A549 treated with Hydrocortisone at 1 μM for 4 hours (cell line): ENCODE results near the gene SELENOS. TPM values are rescaled to one million over a fixed set of nuclear protein-coding genes. Genes with fewer than 3 reads are reported as not detected.

Source experiments
- total RNA-seq: library from RNA; stranded (reverse); fragments of 200-300 nt; extraction: Qiagen RNA extraction; gene quantifications from 5 replicates; pipeline ENCODE4 v1.2.3, GENCODE V29; 2022

SELENOS gene, protein sequence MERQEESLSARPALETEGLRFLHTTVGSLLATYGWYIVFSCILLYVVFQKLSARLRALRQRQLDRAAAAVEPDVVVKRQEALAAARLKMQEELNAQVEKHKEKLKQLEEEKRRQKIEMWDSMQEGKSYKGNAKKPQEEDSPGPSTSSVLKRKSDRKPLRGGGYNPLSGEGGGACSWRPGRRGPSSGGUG
- 165 to 175 TPM (median 168 TPM) in 5 replicates for total RNA-seq

DNA sequence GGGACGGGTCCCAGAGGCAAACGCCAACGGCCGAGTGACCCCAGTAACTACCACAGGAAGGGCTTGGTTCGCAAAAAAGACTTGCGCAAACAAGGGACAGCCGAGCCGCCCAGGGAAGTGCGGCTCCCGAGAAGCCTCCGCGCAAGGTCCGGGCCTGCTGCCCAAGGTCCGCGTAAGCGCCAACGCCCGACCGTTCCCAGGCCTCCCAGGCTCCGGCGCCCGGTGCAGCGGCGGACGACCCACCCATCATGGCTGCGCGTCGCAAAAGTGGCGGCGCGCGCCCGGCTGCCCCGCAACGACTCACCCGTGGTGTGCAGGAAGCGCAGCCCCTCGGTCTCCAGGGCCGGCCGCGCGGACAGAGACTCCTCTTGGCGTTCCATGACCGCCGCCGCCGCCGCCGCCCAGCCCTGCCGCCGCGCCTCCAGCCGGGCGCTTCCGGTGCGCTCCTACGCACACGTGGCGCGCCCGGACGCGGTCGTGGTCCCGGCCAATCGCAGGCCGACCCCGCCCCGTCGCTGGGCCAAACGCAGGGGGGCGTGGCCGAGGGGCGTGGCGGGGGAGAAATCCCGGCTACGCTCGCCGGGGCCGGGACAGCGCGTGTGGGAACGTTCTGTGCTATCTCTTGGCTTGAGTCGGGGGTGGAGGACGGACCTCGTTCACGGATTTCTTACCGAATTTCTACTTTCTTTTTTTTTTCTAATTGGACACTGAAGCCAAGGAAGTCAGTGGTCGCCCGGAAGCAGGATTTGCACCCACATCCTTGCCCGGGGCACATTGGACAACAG lies at the start of gene SELENOS:
SELENOS (minus strand) TSS at position 448 of the 785 bp plus-strand sequence; CDS start at position 380, 68 bp downstream.

DNA sequence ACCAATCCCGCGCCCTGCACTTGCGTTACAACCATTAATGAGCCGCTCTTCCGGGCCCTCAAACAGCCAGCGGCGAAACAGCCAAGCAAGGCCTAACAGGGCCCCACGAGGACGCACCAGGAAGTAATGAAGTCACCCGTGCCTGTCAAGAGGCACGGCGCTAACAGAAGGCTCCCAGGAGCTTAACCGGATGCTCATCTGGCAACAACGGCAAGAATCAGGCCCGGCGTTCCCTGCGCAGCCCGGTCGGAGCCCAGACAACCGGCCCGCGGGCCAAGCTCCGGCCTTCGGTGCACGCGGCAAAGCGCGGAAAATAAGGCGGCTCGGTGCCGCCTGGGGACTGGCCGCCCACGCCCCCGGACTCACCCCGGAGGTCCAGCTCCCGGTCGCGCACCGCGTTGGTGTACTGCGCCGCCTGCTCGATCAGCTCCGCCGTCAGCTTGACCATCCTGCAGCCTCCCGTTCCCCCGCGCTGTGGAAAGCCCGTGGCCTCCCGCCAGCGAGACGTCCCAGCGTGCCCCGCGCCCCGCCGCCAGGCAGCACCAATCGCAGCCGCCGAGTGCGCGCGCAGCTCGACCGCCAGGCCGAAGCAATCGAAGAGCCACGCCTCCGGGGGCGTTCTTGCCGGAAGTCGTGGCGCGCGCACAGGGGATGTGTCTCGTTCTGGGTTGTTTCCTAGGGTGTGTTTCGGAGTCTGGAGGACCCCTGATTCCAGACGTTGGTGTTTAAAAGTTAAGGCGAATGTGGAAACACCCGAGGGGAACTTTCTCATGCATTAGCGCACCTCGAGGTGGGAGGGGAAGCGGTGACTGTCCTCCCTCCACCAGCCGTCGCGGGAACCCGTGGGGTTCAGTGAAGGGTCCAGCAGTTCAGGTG lies 17.7 kb upstream of the SELENOS start, which contains the start of gene SNRPA1:
SNRPA1 (minus strand) TSS at position 518 of the 876 bp plus-strand sequence; CDS start at position 448, 70 bp downstream.

DNA sequence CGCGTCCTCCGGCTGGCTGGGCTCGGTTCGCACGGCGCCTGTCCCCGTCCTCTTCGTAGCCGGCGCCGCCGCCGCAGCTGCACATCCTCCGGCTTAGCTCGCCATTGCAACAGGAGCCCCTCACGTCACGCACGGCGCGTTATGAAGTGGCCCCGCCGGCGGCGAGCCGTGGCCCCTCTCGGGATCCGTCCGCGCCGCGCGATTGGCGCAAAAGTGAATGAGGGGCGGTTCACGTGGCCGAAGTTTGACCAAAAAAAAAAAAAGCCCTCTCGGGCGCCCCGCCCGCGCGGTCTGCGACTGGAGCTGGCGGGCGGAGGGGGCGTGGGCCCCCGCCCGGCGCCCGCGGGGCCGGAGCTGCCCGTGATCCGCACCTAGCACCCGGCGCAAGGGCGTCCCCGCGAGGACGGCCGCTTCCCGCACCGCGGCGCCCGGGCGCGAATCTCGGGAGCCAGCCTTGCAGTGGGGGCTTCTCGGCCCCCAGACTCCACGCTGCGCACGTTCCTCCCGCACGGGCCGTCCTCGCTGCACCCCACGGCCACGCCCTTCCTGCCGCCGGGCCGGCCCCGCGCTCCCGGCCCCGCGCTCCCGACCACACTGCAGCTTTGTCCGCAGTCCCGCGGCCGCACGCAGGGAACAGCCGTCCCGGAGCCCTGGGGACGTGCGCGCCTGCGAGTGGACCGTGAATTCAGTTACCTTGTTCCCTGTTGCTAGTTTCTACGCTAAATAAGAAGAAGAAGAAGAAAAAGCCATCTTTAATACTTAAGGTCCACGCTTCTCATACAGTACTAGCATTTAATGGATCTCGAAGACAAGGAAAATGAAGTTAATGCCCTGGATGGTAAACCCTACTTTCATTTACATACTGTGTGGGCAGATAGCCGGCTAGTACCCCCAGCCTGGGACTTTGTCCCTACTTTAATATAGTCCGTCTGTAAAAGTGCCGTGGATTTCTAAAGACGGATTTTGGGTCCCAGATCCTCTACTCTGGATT lies 25.2 kb downstream of the SELENOS start, which contains the start of gene CHSY1:
CHSY1 (minus strand) TSS at position 219 of the 991 bp plus-strand sequence. CDS start 592 bp downstream, outside the sequence.

Other genes with a start within 250 kb of the SELENOS start
- gene CHSY1, start 25.4 kb downstream of the SELENOS start, total RNA-seq = 20.3 to 33.9 TPM (median 24.8 TPM) in 5 replicates
- 110 to 122 TPM (median 117 TPM) in 5 replicates for gene SNRPA1, start 17.8 kb upstream of the SELENOS start, total RNA-seq
- 11.5 to 12.9 TPM (median 12.2 TPM) in 5 replicates for gene PCSK6, start 212.2 kb upstream of the SELENOS start, total RNA-seq